Measurements from ENCODE around the gene INO80E.
A peak's percentile ranks its signal among the peaks of the same experiment; 100 is the strongest.

Gene INO80E

GRCh38 chr16:29973384-29974246 lies 22.4 kb upstream of the INO80E start, which contains the start of gene TAOK2:
TSS of gene TAOK2 (plus strand) at chr16:29973868. CDS start at chr16:29977773, 3,905 bp downstream.
- no peak for TF ChIP-seq CTCF (IDR thresholded peaks at IDR 0.05; ENCODE audit: low read depth, low read length)
- H3K9me3 ChIP-seq (ENCODE audit: severe bottlenecking), result peaks cover 7% of the 10 kb centered on the region
- H3K27ac ChIP-seq, result peak within 1 kb of the TSS; percentile 74
- H3K4me3 ChIP-seq (ENCODE audit: low read depth, low read length), result peak within 1 kb of the TSS; percentile 91
- H3K36me3 ChIP-seq, result peaks cover 37% of the 10 kb centered on the region
- DNase-seq, result peak; percentile 99
- no peaks in the 10 kb centered on the region for H3K27me3 ChIP-seq (ENCODE audit: insufficient read depth, low read depth, severe bottlenecking)

- Histone ChIP-seq H3K9me3 (ENCODE audit: severe bottlenecking) (peaks cover 7% of the 10 kb centered on the region), H3K27me3 (ENCODE audit: insufficient read depth, low read depth, severe bottlenecking) (no peaks in the 10 kb centered on the region), H3K36me3 (peaks cover 43% of the 10 kb centered on the region), H3K27ac (peak overlapping the region; percentile 74), H3K4me3 (ENCODE audit: low read depth, low read length) (peak overlapping the region; percentile 91)
- no peak for TF ChIP-seq CTCF (IDR thresholded peaks at IDR 0.05; ENCODE audit: low read depth, low read length)
- no peak for DNase-seq
Measured at GRCh38 chr16:29974291-29975133, 21.5 kb upstream of the INO80E start.

- Histone ChIP-seq H3K27ac (peak overlapping the region; percentile 74; the same call in 1 of the 2 replicates), H3K27me3 (ENCODE audit: insufficient read depth, low read depth, severe bottlenecking) (no peaks in the 10 kb centered on the region), H3K9me3 (ENCODE audit: severe bottlenecking) (peaks cover 7% of the 10 kb centered on the region), H3K4me3 (ENCODE audit: low read depth, low read length) (peak overlapping the region; percentile 91), H3K36me3 (peaks cover 50% of the 10 kb centered on the region)
- TF ChIP-seq CTCF (IDR thresholded peaks at IDR 0.05; ENCODE audit: low read depth, low read length), result no peak
- DNase-seq, result no peak
Measured at GRCh38 chr16:29975134-29975538, 20.9 kb upstream of the INO80E start.

- Histone ChIP-seq H3K27ac (no peak overlapping the region), H3K4me3 (ENCODE audit: low read depth, low read length) (no peak overlapping the region), H3K9me3 (ENCODE audit: severe bottlenecking) (peaks cover 7% of the 10 kb centered on the region), H3K36me3 (peaks cover 58% of the 10 kb centered on the region), H3K27me3 (ENCODE audit: insufficient read depth, low read depth, severe bottlenecking) (no peaks in the 10 kb centered on the region)
- TF ChIP-seq CTCF (IDR thresholded peaks at IDR 0.05; ENCODE audit: low read depth, low read length), result no peak
- DNase-seq, result no peak
Measured at GRCh38 chr16:29975811-29976511, 20.1 kb upstream of the INO80E start.

DNA sequence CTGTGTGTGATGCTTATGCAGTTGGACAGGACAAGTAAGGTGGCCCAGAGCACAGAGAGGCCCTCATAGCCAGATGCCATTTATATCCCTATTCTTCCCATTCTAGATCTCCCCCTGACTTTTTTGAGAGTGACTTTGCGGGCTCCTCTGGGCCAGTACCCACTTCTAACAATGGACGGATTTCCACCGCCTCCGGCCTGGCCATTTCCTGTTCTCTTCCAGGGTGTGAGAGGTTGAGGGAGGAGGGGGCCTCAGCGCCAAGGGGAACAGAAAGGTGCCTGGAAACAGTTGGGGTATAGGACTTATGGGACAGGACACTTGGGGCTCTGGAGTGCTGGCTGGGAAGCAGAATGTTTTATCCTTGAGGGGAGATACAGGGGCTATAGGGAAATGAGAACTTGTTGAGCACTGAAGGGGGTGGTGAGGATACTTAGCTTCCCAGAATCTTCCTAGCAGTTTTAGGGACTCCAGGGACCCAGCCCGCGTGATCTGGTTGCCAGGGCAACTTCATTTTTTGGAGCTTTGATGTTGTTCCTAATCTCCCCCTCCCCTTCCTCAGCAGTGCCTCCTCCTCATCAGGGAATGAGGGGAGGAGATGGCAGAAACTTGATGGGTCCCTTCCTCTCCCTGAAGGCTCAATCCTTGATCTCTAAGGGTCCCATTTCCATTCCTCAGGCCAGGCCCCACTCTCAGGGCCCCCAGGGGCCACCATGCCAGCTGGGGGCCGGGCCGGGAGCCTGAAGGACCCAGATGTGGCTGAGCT lies 18.8 kb upstream of the INO80E start:
- peaks cover 7% of the 10 kb centered on the region for H3K9me3 ChIP-seq (ENCODE audit: severe bottlenecking)
- TF ChIP-seq CTCF (IDR thresholded peaks at IDR 0.05; ENCODE audit: low read depth, low read length), result no peak
- no peak overlapping the region for H3K4me3 ChIP-seq (ENCODE audit: low read depth, low read length)
- H3K27ac ChIP-seq, result no peak overlapping the region
- no peak for DNase-seq
- no peaks in the 10 kb centered on the region for H3K27me3 ChIP-seq (ENCODE audit: insufficient read depth, low read depth, severe bottlenecking)
- peaks cover 66% of the 10 kb centered on the region for H3K36me3 ChIP-seq

All from WERI-Rb-1 (cell line).